HG03432 (cell line): ENCODE data around the gene LCN6.
"Not testable (repeated sequence)": the region's sequence is repeated elsewhere in the genome, so short reads cannot be mapped to it uniquely, and the experiment has no call there.

Experiments
- ATAC-seq: cut with Tn5 transposase; IDR thresholded peaks from one replicate; pipeline ENCODE4 v1.9.1; 2021; ENCODE audit warnings: mild to moderate bottlenecking, moderate library complexity; ENCODE audit not compliant: unreplicated experiment

The LCN6 gene

DNA sequence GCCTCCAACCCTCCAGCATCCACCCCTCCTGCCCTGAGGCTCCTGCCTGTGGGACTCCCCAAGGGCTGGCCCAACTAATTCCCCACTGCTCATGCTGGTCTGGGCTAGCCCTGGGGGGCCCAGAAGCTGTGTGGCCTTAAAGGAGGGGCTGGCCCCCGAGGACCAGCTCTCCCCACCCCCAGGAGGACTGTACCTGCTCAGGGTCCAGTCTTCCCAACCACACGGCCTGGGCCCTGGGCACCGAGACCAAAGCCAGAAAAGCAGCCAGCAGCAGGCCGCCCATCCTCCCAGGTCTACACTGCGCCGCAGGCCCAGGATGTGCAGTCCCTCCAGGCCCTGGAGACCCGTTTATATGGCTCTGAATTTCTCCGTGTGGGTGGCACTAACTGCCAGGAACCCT lies at the start of gene LCN6:
LCN6 (minus strand) TSS at position 325 of the 400 bp plus-strand sequence; CDS start at position 283, 42 bp downstream.
- no peak for ATAC-seq

- ATAC-seq, result not testable (repeated sequence)
Measured at GRCh38 chr9:136796775-136797347, 48.5 kb upstream of the LCN6 start.

GRCh38 chr9:136796238-136796774 lies 48.0 kb upstream of the LCN6 start, which contains the start of gene CCDC183:
Gene CCDC183 (plus strand): TSS chr9:136796338. CDS start chr9:136796398, 60 bp downstream.
- ATAC-seq, result no peak

GRCh38 chr9:136795000-136795348 lies 46.6 kb upstream of the LCN6 start:
- ATAC-seq, result no peak

DNA sequence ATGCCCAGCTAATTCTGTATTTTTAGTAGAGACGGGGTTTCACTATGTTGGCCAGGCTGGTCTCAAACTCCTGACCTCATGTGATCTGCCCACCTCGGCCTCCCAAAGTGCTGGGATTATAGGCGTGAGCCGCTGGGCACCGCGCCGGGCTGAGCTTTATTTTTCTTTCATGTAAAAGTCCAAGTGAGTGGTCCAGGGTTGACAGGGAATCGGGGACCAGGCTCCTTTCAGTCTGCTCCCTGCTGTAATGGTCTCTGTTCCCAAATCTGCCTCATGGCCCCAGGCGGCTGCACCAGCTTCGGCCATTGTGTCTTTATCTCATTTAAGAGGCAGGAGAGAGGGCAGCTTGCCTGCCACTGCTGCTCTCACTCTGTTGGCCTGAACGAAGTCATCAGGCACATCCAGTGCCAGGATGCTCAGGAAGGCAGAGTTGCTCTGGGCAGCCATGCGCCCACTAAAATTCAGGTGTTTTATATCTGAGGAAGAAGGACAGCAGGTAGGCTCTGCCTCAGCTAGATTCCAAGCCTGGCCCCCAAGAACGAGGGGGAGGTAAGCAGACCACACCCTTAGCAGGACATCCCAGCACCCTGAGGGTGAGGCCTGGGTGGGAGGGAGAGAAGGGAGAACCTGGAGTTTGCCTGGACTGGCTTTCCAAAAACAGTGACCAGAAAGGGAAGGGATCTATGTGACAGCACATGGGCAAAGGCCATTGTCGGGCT lies 46.1 kb upstream of the LCN6 start:
- no peak for ATAC-seq

- ATAC-seq, result no peak
Measured at GRCh38 chr9:136793086-136793946, 45.0 kb upstream of the LCN6 start.

DNA sequence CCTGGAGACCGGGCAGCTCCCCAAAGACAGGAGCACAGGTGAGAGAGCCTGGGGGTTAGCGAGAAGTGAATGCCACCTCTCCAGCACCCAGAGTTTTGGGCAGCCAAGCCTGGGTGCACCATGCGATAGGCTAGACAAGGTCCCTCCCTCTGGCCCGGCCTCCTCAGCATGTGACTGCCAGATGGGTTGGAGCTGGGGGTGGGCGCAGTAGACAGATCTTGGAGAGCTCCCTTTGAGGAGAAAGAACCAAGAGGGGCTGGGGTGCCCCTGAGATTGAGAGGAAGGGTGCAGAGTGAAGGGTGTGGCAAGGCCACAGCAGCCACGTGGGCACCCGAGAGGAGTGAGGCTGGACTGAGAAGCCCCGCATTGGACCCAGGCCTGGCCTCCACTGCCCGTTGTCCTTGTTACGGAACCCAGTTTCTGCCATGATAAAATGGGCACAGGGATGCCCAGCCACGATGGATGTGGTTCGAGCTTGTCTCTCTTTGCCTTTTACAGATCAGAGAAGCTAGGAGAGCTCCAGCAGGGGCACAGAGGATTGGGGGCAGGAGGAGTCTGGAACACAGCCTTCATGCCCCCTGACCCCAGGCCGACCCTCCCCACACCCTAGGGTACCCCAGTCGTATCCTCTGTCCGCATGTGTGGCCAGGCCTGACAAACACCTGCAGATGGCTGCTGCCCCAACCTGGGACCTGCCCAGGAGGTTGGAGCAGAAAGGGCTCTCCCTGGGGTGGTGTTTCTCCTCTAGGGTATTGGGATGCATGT lies 44.2 kb upstream of the LCN6 start:
- ATAC-seq, result no peak

DNA sequence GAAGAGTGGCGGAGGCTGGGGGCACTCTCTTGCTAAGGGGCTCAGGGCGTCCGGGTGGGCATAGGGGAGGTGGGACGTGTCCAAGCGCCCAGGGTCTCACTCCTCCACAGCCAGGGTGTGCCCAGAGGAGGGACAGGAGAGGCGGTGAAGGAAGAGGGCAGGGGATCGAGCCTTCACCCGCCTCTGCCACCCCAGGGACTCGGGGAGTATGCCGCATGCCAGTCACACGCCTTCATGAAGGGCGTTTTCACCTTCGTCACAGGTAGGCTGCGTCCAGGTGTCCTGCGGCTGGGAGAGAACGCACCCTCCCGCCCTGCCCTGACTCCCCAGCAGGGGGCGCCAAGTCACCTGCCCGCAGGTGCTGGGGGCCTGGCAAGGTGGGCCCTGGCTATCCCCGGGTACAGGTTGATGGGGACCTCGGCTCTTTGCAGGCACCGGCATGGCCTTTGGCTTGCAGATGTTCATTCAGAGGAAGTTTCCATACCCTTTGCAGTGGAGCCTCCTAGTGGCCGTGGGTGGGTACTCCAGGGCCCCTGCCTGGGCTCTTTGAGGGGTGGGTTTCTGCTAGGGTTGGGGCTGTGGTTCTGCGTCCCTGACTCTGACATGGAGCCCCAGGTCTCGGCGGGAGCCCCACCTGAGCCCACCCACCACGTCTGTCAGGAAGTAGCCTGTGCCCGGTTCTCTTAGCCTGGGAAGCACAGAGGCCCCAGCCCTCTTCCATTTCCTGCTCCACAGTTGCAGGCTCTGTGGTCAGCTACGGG lies 43.4 kb upstream of the LCN6 start:
- no peak for ATAC-seq

GRCh38 chr9:136790640-136791515 lies 42.6 kb upstream of the LCN6 start, which contains the start of gene TMEM141:
Gene TMEM141 (plus strand): TSS chr9:136791344. CDS start chr9:136791371, 27 bp downstream.
- ATAC-seq, result peak; percentile 86

DNA sequence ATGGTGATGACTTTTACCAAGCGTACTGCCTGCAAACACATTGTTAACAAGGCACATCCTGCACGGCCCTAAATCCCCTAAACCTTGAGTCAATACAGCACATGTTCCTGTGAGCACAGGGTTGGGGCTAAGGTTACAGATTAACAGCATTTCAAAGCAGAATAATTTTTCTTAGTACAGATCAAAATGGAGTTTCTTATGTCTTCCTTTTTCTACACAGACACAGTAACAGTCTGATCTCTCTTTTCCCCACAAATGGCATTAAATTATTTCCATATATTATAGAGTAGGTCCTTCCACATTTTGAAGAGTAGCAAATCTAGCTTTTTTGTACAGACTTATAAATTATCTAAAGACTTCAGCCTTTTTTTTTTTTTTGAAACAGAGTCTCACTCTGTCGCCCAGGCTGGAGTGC lies 41.2 kb upstream of the LCN6 start:
- no peak for ATAC-seq

- not testable (repeated sequence) for ATAC-seq
Measured at GRCh38 chr9:136788644-136789522, 40.6 kb upstream of the LCN6 start.

DNA sequence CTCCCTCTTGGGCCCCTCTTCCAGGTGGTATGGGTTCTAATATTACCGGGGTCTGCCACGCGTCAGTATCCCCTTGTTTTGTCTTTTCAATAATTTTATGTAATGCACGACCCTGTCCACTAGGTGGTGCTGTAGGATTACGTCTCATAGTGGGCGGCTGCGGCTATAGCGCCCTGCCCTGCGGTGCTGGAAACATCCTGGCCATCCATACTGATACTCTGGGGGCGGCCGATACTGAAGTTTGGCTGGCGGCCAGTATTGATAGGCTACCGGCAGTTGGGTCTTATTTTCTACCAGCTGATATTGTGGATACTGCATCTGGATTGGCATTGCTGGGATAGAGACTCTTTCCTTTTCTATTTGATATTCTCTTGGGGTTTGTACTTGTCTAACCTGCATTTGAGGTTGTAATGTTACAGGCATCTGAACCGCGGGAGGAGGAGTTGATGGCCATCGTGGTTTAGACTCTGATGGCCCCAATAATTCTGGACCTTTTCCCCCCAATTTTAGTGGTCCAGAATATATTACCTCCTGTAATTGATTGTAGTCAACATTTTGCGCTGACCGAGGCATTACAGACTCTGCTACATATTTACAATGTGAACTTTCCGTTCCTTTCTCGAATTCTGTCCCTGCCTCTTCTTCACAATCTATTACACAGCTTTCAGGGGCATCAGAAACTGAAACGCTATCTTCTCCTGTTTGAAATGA lies 39.5 kb upstream of the LCN6 start:
- ATAC-seq, result no peak

GRCh38 chr9:136786983-136787382 lies 38.7 kb upstream of the LCN6 start:
- ATAC-seq, result not testable (repeated sequence)

- no peak for ATAC-seq
Measured at GRCh38 chr9:136786451-136786850, 38.1 kb upstream of the LCN6 start.

- not testable (repeated sequence) for ATAC-seq
Measured at GRCh38 chr9:136785565-136786355, 37.4 kb upstream of the LCN6 start.

- ATAC-seq, result no peak
Measured at GRCh38 chr9:136784997-136785361, 36.7 kb upstream of the LCN6 start.
